WTC11 (cell line): ENCODE data around the gene KLHL28.

ENCODE experiments used
- CTCF ChIP-seq: fragments of 200-600 bp; IDR thresholded peaks from 2 replicates; pipeline ENCODE4 v1.8.0; 2022; ENCODE audit warnings: antibody characterized with exemption
- E2F1 ChIP-seq: sonication (generic); formaldehyde crosslinking; IDR thresholded peaks from 2 replicates; pipeline ENCODE4 v1.8.0; 2022; ENCODE audit warnings: mild to moderate bottlenecking, missing genetic modification reagents
- EMX1 ChIP-seq: fragments of 250-450 bp; sonication (Bioruptor Pico); IDR thresholded peaks from 2 replicates; pipeline ENCODE4 v1.8.0; 2021; ENCODE audit warnings: mild to moderate bottlenecking
- MAX ChIP-seq: sonication (generic); formaldehyde crosslinking; IDR thresholded peaks from 2 replicates; pipeline ENCODE4 v1.8.0; 2022; ENCODE audit warnings: mild to moderate bottlenecking, missing genetic modification reagents
- PREB ChIP-seq: sonication (generic); formaldehyde crosslinking; IDR thresholded peaks from 2 replicates; pipeline ENCODE4 v1.8.1; 2022; ENCODE audit warnings: mild to moderate bottlenecking, missing genetic modification reagents, moderate library complexity, borderline replicate concordance
- PRRX2 ChIP-seq: fragments of 250-450 bp; sonication (Bioruptor Pico); IDR thresholded peaks from 2 replicates; pipeline ENCODE4 v1.8.0; 2021; ENCODE audit warnings: mild to moderate bottlenecking
- TP53 ChIP-seq: sonication (generic); formaldehyde crosslinking; IDR thresholded peaks from 2 replicates; pipeline ENCODE4 v1.8.1; 2023; ENCODE audit warnings: mild to moderate bottlenecking, missing genetic modification reagents
- ZNF138 ChIP-seq: sonication (generic); formaldehyde crosslinking; conservative IDR thresholded peaks from 2 replicates; pipeline ENCODE4 v1.8.1; 2022; ENCODE audit warnings: mild to moderate bottlenecking, moderate library complexity, missing genetic modification reagents

GRCh38 chr14:44893535-44893934 is 68.2 kb downstream of the KLHL28 start:
- TF ChIP-seq CTCF (no peak), ZNF138 (no peak), E2F1 (CRISPR knock-in tag) (no peak), PRRX2 (no peak), MAX (no peak), TP53 (CRISPR knock-in tag) (no peak), PREB (CRISPR knock-in tag) (no peak), EMX1 (CRISPR knock-in tag) (no peak)
